Measurements from ENCODE around the gene ZDHHC21. TPM values are rescaled to one million over a fixed set of nuclear protein-coding genes. Genes with fewer than 3 reads are reported as not detected.

ZDHHC21 gene
- total RNA-seq, 2 donors from 2014 or later: 8.0 to 11.6 TPM

DNA sequence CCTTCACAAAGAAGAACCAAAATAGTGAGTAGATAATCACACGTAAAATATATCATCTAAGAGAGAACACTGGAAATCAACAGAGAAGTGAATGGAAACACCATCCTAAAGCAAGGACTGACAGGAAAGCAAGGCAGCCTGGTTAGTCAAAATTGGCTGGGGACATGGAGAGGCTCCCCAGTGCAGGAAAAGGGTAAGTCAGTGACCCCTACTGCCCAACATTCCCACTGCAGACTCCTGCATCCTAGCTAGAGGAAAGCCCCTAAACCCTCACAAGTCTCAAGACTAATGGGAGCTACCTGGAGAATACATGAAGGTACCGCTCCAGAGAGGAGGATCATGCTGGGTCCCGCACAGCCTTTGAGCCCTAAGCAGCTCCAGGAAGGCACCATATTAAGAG is 60.1 kb downstream of the ZDHHC21 start:
- Histone ChIP-seq H3K27ac (no peak overlapping the region), H3K4me3 (no peak overlapping the region), H3K36me3 (no peaks in the 10 kb centered on the region), H3K4me1 (replicated peaks) (no peaks in the 10 kb centered on the region), H3K9me3 (no peaks in the 10 kb centered on the region), H3K27me3 (replicated peaks; ENCODE audit: insufficient read depth) (no peaks in the 10 kb centered on the region)
- TF ChIP-seq POLR2AphosphoS5 (IDR thresholded peaks at IDR 0.05) (no peak), POLR2A (IDR thresholded peaks at IDR 0.05) (no peak)
- TF ChIP-seq, protein P1, sequence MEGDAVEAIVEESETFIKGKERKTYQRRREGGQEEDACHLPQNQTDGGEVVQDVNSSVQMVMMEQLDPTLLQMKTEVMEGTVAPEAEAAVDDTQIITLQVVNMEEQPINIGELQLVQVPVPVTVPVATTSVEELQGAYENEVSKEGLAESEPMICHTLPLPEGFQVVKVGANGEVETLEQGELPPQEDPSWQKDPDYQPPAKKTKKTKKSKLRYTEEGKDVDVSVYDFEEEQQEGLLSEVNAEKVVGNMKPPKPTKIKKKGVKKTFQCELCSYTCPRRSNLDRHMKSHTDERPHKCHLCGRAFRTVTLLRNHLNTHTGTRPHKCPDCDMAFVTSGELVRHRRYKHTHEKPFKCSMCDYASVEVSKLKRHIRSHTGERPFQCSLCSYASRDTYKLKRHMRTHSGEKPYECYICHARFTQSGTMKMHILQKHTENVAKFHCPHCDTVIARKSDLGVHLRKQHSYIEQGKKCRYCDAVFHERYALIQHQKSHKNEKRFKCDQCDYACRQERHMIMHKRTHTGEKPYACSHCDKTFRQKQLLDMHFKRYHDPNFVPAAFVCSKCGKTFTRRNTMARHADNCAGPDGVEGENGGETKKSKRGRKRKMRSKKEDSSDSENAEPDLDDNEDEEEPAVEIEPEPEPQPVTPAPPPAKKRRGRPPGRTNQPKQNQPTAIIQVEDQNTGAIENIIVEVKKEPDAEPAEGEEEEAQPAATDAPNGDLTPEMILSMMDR (IDR thresholded peaks at IDR 0.05): no peak
- intact Hi-C loops (cut with DNase I): no loop called here
- DNase-seq (ENCODE audit: low spot score): no peak
- WGBS: 100% methylated on average over 1 of the region's 3 CpGs

DNA sequence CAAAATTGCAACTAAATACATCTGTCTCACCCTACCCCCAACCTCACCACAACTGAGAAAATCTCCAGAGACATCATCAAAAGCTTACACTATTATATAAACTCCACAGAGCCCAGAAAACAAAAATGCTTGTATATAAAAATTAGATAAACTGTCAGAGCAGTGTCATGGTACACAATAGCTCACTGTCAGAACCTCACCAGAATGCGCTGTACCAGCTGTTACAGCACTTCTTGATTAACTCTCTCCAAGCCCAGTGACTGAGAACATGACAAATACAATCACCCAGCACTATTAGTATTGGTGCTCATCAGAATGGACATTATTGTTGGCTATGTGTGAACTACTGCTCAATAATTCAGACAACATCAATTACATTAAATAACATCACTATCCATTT is 65.7 kb downstream of the ZDHHC21 start:
- DNase-seq (ENCODE audit: low spot score): no peak
- Histone ChIP-seq H3K9me3 (no peaks in the 10 kb centered on the region), H3K27me3 (replicated peaks; ENCODE audit: insufficient read depth) (no peaks in the 10 kb centered on the region), H3K27ac (no peak overlapping the region), H3K36me3 (no peaks in the 10 kb centered on the region), H3K4me3 (no peak overlapping the region), H3K4me1 (replicated peaks) (no peaks in the 10 kb centered on the region)
- intact Hi-C loops (cut with DNase I): no loop called here
- TF ChIP-seq POLR2AphosphoS5 (IDR thresholded peaks at IDR 0.05): no peak
- TF ChIP-seq, protein P1 (IDR thresholded peaks at IDR 0.05): no peak
- TF ChIP-seq POLR2A (IDR thresholded peaks at IDR 0.05): no peak
- 13% methylated on average over 1 of the region's 1 CpG for WGBS

DNA sequence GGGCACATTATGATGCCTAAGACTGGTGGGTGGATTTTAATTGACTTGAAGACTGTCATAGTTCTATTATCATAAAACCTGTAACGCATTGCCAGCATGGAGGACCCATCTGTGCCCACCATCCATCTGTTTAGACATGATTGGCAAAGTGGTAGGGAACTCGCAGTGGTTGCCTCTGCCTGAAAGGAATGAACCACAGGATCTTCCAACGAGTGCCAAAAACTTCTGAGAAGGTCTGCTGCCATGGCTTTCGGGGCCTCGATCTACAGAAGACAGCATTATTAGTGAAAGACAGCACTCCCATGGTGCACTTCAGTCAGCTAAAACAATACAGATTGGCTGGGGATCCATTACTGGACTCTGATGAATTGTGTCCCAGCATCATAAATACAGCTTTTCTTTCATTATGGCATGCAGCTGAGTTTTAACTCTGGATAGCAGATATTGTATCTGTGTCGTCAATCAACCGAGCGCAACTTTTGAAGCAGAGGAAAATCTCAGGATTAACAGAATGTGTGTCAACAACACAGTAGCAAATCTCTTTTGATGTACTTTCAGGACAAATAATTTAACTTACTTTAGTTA is 74.3 kb downstream of the ZDHHC21 start:
- no peak overlapping the region for H3K4me3 ChIP-seq
- no peaks in the 10 kb centered on the region for H3K4me1 ChIP-seq (replicated peaks)
- H3K9me3 ChIP-seq: no peaks in the 10 kb centered on the region
- intact Hi-C loops (cut with DNase I): no loop called here
- no peaks in the 10 kb centered on the region for H3K27me3 ChIP-seq (replicated peaks; ENCODE audit: insufficient read depth)
- no peak for DNase-seq (ENCODE audit: low spot score)
- H3K27ac ChIP-seq: no peak overlapping the region
- TF ChIP-seq POLR2AphosphoS5 (IDR thresholded peaks at IDR 0.05): no peak
- no peak for TF ChIP-seq POLR2A (IDR thresholded peaks at IDR 0.05)
- TF ChIP-seq, protein P1 (IDR thresholded peaks at IDR 0.05): no peak
- 85% methylated on average over 8 of the region's 8 CpGs for WGBS
- no peaks in the 10 kb centered on the region for H3K36me3 ChIP-seq

DNA sequence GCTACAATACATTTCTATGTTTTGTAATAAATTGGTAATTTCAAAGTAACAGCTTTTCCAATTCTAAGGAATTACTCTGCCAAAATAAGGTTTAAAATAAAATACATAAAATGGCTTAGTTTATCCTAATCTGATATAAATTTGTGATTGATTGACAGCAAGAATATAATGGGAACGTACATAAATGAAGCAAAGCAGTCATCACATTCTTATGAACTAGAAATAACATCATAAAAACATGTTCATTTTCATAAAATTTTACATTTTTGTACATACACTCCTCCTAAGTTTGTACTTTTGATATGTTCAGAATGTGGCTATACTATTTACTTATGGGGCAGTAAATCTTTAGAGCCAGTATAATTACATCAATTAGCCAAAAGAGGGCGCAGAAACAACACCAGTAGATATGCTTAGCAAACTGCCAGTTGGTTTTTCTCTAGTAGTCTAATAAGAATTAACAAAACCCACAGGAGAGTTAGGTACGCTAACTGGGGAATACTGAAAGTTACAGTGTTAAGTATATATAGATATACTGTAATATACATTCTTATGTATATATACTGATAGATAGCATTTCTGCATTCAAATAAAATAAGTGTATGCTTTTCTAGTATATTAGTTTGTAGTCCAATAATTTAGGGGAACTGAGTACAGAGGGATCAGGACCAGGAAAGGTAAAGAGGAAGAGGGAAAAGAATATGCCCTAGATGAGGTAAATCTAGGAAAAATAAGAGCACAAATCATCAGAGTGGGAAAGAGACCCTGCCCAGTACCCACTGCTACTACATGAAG is 76.8 kb downstream of the ZDHHC21 start:
- no peak overlapping the region for H3K27ac ChIP-seq
- intact Hi-C loops (cut with DNase I): loop anchor here (2.0 kb wide), 1 partner anchor 152 kb away; no protein-coding TSS in a partner anchor

More for the DNA sequence above, 76.8 kb downstream of the ZDHHC21 start:
- TF ChIP-seq, protein P1 (IDR thresholded peaks at IDR 0.05): peak in 3 of 4 experiments; percentile 58 to 72 (median 59)
- no peak for TF ChIP-seq POLR2AphosphoS5 (IDR thresholded peaks at IDR 0.05)
- Histone ChIP-seq H3K9me3 (no peaks in the 10 kb centered on the region), H3K4me3 (no peak overlapping the region), H3K27me3 (replicated peaks; ENCODE audit: insufficient read depth) (no peaks in the 10 kb centered on the region), H3K4me1 (replicated peaks) (no peaks in the 10 kb centered on the region), H3K36me3 (no peaks in the 10 kb centered on the region)
- DNase-seq (ENCODE audit: low spot score): no peak
- WGBS: 45% methylated on average over 3 of the region's 3 CpGs

Data from prostate gland (tissue), 2 donors.